Muscle of leg (tissue), 11 donors: Measurements from ENCODE around the gene SOHLH1. TPM values are rescaled to one million over a fixed set of nuclear protein-coding genes. Genes with fewer than 3 reads are reported as not detected.

ENCODE experiments used
- DNase-seq: peaks from one replicate; pipeline ENCODE4 v3.0.0; 2013
- H3K27ac ChIP-seq: one replicate; pipeline ENCODE4 v1.5.1; 2013; ENCODE audit warnings: mild to moderate bottlenecking, low read length, control low read depth
- H3K27me3 ChIP-seq: one replicate; pipeline ENCODE4 v1.6.1; 2013; ENCODE audit warnings: low read length; ENCODE audit not compliant: control insufficient read depth, insufficient read depth
- H3K36me3 ChIP-seq: one replicate; pipeline ENCODE4 v1.6.1; 2013; ENCODE audit warnings: low read length; ENCODE audit not compliant: control insufficient read depth, insufficient read depth
- H3K4me1 ChIP-seq: one replicate; pipeline ENCODE4 v1.6.1; 2013; ENCODE audit warnings: low read length; ENCODE audit not compliant: control insufficient read depth, insufficient read depth
- H3K4me3 ChIP-seq: one replicate; pipeline ENCODE4 v1.5.1; 2013; ENCODE audit warnings: low read length, control low read depth
- H3K9me3 ChIP-seq: replicated peaks from 2 replicates; pipeline ENCODE4 v1.6.1; 2013; ENCODE audit warnings: low read depth, low read length; ENCODE audit not compliant: control insufficient read depth
- WGBS: methylation state at CpG from one replicate; pipeline ENCODE4 v1.1.5; 2013; ENCODE audit warnings: missing lambda C conversion rate; ENCODE audit not compliant: insufficient coverage; 5-methylcytosine and 5-hydroxymethylcytosine counted together
- polyA plus RNA-seq, 8 donors: library from polyadenylated mRNA; unstranded; fragments of 120-200 nt; gene quantifications; one replicate each; pipeline versions ENCODE4 v1.2.1 to v1.2.3, GENCODE V29; 2013; ENCODE audit warnings: inconsistent platforms in 1 of 8, low replicate concordance in 1 of 8; ENCODE audit not compliant: insufficient read length in 8 of 8, insufficient read depth in 1 of 8
- total RNA-seq: library from RNA; stranded (reverse); fragments of 120-200 nt; gene quantifications from one replicate; pipeline ENCODE4 v1.2.4, GENCODE V29; 2013

SOHLH1 gene
- total and polyA plus RNA-seq, 9 donors: 0.13 to 0.31 (median 0.17) TPM; not detected in 3

DNA sequence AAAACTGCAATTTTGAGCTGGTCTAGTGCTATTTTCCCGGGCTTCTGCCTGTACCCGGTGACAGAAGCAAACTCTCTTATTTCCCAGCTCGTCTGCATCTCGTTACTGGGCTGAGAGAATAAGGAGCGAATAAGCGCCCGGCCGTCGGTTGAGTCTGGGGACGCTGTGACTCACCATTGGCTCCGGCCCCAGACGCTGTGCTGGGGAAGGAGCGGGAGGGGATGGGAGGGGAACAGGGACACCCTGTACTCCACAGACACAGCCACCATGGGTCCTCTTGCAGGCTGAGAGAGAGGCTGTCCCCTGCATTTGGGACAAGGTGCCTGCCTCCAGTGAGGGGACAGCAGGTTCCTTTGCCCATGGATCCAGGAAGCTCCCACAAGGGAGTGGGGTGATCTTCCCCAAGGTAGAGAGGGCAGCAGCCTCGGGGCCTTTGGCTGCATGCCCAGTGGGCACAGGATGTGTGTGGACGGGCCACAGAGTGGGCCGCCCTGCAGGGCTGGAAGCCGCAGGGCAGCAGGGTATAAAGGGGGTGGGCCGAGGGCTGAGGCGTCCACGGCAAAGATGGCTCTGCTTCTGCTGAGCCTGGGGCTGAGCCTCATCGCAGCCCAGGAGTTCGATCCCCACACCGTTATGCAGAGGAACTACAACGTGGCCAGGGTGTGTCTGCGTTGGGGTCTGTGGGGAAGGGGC, 36.4 kb downstream of the SOHLH1 start, which contains the start of gene LCN9:
TSS of gene LCN9 (plus strand) at position 552 of the 693 bp plus-strand sequence. CDS start at position 565, 13 bp downstream.
- Histone ChIP-seq H3K27me3 (no peaks in the 10 kb centered on the region), H3K36me3 (no peaks in the 10 kb centered on the region), H3K9me3 (no peaks in the 10 kb centered on the region), H3K4me1 (peaks cover 20% of the 10 kb centered on the region), H3K4me3 (no peak within 1 kb of the TSS), H3K27ac (peak within 1 kb of the TSS; percentile 42)
- DNase-seq: peak; percentile 91
- 32% methylated on average over 20 of the region's 25 CpGs for WGBS

DNA sequence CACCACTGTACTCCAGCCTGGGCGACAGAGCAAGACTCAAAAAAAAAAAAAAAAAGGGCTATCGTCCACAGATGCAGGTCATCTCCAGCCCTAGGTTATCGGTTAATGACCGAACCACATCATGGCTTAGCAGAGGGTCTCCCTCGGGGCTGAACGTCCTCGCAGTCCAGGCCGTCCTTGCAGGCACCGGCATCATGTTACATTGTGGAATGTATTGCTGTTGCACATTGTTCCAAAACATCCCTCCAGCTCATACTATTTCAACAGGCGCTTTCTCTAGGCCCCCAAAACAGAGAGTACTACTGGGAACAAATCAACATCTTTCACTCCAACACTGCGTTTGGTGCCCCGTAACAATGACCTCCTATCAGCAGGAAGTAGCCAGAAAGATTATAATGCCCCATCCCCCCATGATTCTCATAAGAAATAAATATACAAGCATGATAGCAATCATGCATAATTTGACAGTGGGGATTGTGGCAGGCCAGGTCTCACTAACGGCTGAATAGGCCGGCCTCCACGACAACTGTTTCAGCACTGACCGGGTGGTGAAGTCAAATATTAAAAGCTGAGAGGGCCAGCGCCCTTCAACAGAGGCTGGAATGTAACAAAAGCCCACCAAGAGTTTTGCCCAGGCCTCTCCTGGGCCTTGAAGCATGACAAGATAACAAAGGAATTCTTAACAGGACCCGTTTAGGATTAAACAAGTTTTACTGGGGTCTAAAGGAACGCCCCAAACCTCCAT, 37.3 kb downstream of the SOHLH1 start:
- H3K4me3 ChIP-seq: no peak overlapping the region
- H3K27ac ChIP-seq: peak overlapping the region; percentile 42
- H3K36me3 ChIP-seq: no peaks in the 10 kb centered on the region
- H3K4me1 ChIP-seq: peaks cover 20% of the 10 kb centered on the region
- no peaks in the 10 kb centered on the region for H3K9me3 ChIP-seq
- H3K27me3 ChIP-seq: no peaks in the 10 kb centered on the region
- 20% methylated on average over 7 of the region's 19 CpGs for WGBS
- DNase-seq: peak; percentile 60

DNA sequence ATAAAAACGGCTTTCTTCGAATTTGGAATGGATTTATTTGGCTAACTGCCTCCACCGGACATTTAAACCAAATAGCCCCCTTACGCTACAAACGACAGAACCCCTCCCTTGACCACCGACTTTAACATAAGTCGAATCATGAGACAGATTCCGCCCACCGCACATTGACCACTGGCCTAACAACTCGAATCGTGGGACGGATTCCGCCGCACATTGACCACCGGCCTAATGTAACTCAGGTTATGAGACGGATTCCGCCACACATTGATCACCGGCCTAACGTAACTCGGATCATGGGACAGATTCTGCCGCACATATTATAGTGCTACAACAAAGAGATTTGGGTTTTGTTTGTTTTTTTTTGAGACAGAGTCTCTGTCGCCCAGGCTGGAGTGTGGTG, 38.9 kb downstream of the SOHLH1 start:
- H3K9me3 ChIP-seq: no peaks in the 10 kb centered on the region
- H3K27ac ChIP-seq: no peak overlapping the region
- DNase-seq: no peak
- H3K36me3 ChIP-seq: no peaks in the 10 kb centered on the region
- H3K4me1 ChIP-seq: peaks cover 20% of the 10 kb centered on the region
- no peak overlapping the region for H3K4me3 ChIP-seq
- H3K27me3 ChIP-seq: no peaks in the 10 kb centered on the region
- 94% methylated on average over 21 of the region's 22 CpGs for WGBS

DNA sequence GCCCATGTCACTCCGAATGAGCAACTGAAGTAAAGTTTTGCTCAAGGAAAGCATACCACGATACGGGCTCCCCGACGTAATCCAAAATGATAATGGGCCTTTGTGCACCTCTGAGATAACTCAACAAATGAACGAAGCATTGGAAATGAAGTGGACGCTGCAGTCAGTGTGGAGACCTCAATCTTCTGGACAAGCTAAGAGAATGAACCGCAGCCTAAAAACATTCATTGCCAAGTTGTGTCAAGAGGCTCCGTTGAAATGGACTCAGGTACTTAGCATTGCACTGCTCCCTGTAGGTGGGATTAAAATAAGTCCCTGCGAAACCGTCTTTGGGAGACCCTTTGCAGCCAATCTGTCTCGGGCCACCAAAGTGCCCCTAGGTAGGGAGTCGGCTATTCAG, 40.0 kb downstream of the SOHLH1 start:
- Histone ChIP-seq H3K4me3 (no peak overlapping the region), H3K4me1 (peaks cover 20% of the 10 kb centered on the region), H3K36me3 (no peaks in the 10 kb centered on the region), H3K27me3 (no peaks in the 10 kb centered on the region), H3K27ac (no peak overlapping the region), H3K9me3 (no peaks in the 10 kb centered on the region)
- 91% methylated on average over 13 of the region's 13 CpGs for WGBS
- DNase-seq: no peak

DNA sequence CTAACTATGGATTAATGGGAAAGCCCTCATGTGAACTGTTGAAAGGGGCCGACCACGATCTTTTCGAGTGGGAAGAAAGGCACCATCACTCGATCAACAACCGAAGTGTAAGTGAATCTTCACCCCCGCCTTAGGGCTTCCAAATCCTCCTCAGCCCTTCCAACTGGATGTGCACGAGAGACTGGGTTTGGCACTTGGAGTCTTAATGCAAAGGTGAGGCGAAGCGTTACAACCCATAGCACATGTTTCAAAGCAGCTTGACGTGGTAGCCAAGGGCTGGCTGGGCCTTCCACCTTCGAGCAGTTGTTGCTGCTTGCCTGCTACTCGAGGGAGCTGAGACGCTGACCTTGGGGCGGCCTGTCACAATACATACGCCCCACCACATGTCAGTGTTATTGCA, 41.9 kb downstream of the SOHLH1 start:
- H3K4me1 ChIP-seq: peaks cover 11% of the 10 kb centered on the region
- H3K27ac ChIP-seq: no peak overlapping the region
- no peaks in the 10 kb centered on the region for H3K27me3 ChIP-seq
- H3K36me3 ChIP-seq: no peaks in the 10 kb centered on the region
- no peak overlapping the region for H3K4me3 ChIP-seq
- no peak for DNase-seq
- no peaks in the 10 kb centered on the region for H3K9me3 ChIP-seq
- WGBS: 72% methylated on average over 11 of the region's 15 CpGs

DNA sequence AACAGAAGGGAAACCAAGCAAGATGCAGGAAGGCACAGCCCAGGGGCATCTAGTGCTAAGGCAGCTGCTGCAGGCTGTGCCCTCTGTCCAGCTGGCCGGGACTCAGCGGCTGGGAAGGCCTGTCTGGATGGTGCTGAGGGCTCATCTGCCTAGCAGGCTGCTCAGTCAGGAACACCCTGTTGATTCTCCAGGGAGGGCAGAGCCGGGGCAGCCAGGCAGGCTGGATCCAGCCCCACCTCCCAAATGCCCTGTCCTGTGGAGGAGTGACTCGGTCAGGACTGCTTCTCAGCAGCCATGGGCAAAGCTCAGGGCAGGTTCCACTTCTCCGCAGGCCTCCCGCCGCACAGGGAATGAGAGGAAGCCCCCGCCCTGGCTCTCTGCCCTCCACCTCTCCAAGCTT, 44.0 kb downstream of the SOHLH1 start:
- DNase-seq: no peak
- Histone ChIP-seq H3K27ac (no peak overlapping the region), H3K27me3 (no peaks in the 10 kb centered on the region), H3K4me1 (no peaks in the 10 kb centered on the region), H3K9me3 (peaks cover under 1% of the 10 kb centered on the region), H3K4me3 (no peak overlapping the region), H3K36me3 (no peaks in the 10 kb centered on the region)
- WGBS: 67% methylated on average over 6 of the region's 8 CpGs

DNA sequence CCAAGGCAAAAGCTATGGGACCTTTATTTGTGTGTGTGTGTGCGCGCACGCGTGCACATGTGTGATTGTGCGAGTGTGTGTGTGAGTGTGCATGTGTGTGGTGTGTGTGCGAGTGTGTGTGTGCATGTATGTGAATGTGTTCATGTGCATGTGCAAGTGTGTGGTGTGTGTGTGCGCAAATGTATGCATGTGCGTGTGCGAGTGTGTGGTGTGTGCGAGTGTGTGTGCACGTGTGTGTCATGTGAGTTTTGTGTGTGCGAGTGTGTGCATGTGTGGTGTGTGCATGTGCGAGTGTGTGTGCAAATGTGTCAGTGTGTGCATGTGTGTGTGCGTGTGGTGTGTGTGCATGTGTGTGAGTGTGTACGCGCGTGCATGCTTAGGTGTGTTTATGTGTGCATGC, 48.9 kb downstream of the SOHLH1 start:
- Histone ChIP-seq H3K4me3 (no peak overlapping the region), H3K27ac (no peak overlapping the region), H3K27me3 (no peaks in the 10 kb centered on the region), H3K36me3 (no peaks in the 10 kb centered on the region), H3K4me1 (no peaks in the 10 kb centered on the region), H3K9me3 (peaks cover 18% of the 10 kb centered on the region)
- 90% methylated on average over 17 of the region's 17 CpGs for WGBS
- no peak for DNase-seq

DNA sequence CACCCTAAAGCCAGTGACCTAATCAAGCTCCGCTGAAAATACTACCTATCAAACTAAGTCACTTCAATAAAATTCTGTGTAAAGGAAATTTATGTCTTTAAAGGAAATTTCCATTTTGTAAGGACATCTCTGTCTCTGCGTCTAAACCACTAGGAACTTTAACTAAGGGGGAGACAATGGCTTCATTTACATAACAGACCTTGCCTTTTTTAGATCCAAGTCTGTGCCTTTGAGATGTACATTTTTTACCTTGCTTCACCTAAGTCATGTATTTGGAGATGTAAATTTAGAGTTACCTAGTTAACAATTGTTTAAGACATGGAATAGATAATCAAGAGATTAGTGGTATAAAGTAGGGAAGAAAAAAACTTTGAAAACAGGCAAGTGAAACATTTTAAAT, 49.8 kb downstream of the SOHLH1 start:
- no peak for DNase-seq
- H3K4me3 ChIP-seq: no peak overlapping the region
- H3K4me1 ChIP-seq: no peaks in the 10 kb centered on the region
- H3K36me3 ChIP-seq: no peaks in the 10 kb centered on the region
- H3K27me3 ChIP-seq: no peaks in the 10 kb centered on the region
- H3K9me3 ChIP-seq: peaks cover 25% of the 10 kb centered on the region
- WGBS: no CpG with 5 or more reads among the region's 2 CpGs
- H3K27ac ChIP-seq: no peak overlapping the region

DNA sequence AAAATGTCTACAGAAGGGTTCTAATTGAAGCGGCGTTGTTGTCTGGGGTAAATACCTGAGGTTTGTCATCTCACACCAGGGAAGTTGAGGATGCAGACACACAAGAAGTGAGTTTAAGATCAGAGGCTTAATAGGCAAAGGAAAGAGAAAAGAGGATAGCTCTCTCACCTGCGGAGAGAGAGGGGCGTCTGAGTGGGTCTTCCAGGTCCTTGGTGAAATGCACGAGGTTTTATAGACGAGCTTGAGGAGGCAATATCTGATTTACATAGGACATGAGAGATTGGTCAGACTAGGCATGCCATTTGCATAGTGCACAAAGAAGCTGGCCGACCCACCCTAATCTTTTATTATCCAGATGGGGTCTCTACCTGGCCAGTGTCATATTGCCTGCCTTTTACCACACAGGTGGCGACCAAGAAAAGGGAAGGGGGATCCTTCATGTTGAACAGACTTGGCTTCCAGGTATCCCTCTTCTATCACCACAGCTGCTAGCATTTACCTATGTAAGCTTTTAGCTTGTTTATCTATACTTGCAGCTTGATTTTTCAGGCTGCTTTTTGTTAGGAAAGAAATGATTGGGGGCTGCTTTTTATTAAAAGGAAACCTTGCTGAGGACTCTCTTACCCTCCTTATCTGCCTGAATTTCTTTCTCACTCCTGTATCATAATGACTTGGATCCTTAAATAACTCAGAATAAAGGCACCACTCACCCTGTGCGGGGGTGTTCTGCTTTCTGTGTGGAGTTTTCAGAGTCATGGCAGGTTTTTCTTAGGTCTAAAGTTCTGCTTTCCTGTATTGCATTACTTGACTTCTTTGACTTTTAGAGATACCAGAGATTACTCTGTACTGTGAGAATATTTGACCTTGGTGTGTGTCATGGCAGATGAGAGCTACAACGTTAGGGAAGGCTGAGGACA, 50.5 kb downstream of the SOHLH1 start:
- H3K27ac ChIP-seq: no peak overlapping the region
- H3K36me3 ChIP-seq: no peaks in the 10 kb centered on the region
- no peaks in the 10 kb centered on the region for H3K27me3 ChIP-seq
- no peaks in the 10 kb centered on the region for H3K4me1 ChIP-seq
- peaks cover 25% of the 10 kb centered on the region for H3K9me3 ChIP-seq
- H3K4me3 ChIP-seq: no peak overlapping the region
- WGBS: 80% methylated on average over 9 of the region's 10 CpGs
- DNase-seq: no peak

DNA sequence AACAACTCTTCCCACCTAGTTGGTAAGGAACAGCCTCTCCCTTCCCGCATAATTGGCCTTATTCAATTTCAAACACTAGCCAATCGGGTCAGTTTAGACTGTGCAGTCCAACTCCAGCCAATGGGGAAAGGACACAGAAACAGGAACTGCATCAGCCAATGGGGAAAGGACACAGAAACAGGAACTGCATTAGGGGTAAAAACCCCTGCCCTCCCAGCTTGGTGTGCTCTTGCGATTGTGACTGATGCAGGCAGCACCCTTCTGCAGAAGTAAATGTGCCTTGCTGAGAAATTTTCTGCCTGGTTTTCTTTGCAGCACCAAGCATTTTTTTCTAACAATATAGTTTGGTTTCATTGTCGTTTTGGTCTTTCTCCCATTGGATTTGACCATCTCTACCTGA, 51.4 kb downstream of the SOHLH1 start:
- H3K27ac ChIP-seq: no peak overlapping the region
- no peaks in the 10 kb centered on the region for H3K27me3 ChIP-seq
- H3K4me3 ChIP-seq: no peak overlapping the region
- no peak for DNase-seq
- H3K4me1 ChIP-seq: no peaks in the 10 kb centered on the region
- WGBS: 93% methylated on average over 3 of the region's 4 CpGs
- H3K36me3 ChIP-seq: no peaks in the 10 kb centered on the region
- H3K9me3 ChIP-seq: peaks cover 25% of the 10 kb centered on the region
